Activated CD8-positive, alpha-beta T cell treated with anti-CD3 and anti-CD28 coated beads, Interleukin-2, amount 10 ng/mL, durations not matched to agents 7 days and 5 days (primary cell): ENCODE measurements around the gene STK10. TPM values are rescaled to one million over a fixed set of nuclear protein-coding genes. Genes with fewer than 3 reads are reported as not detected.

Experiments used
- ATAC-seq: fragments of 150-1000 bp; cut with Tn5 transposase; one replicate; pipeline ENCODE4 v1.10.0; 2021; ENCODE audit warnings: moderate library complexity
- CTCF ChIA-PET: fragments of 350-600 bp; sonication (Branson Sonifier 250); formaldehyde crosslinking; loops from one replicate; lab custom pipeline; 2021; ENCODE audit warnings: antibody characterized with exemption; lab: Charles Lee
- POLR2A ChIA-PET: fragments of 350-600 bp; sonication (Branson Sonifier 250); formaldehyde crosslinking; loops from one replicate; lab custom pipeline; 2021; ENCODE audit warnings: antibody characterized with exemption; lab: Charles Lee
- DNase-seq: peaks from one replicate; pipeline ENCODE4 v3.0.0-alpha.2; 2020
- H3K27ac Mint-ChIP-seq: one replicate; pipeline ENCODE4 v1.8.0; 2021; ENCODE audit warnings: mild to moderate bottlenecking, mixed read lengths
- H3K27me3 Mint-ChIP-seq: one replicate; pipeline ENCODE4 v1.8.0; 2021; ENCODE audit warnings: low read depth, mixed read lengths
- H3K36me3 Mint-ChIP-seq: one replicate; pipeline ENCODE4 v1.8.0; 2021; ENCODE audit warnings: low read depth, mixed read lengths
- H3K4me1 Mint-ChIP-seq: one replicate; pipeline ENCODE4 v1.8.0; 2021; ENCODE audit warnings: low read depth, mixed read lengths
- H3K4me3 Mint-ChIP-seq: one replicate; pipeline ENCODE4 v1.8.0; 2021; ENCODE audit warnings: mild to moderate bottlenecking, mixed read lengths
- H3K9me3 Mint-ChIP-seq: one replicate; pipeline ENCODE4 v1.8.0; 2022; ENCODE audit warnings: mixed read lengths; ENCODE audit not compliant: insufficient read depth
- total RNA-seq, 2 experiments: library from RNA; stranded (reverse); gene quantifications; one replicate each; pipeline ENCODE4 v1.2.3, GENCODE V29; 2021

Gene STK10
- total RNA-seq, 2 experiments from 2014 or later: 294 to 299 TPM

- H3K4me3 Mint-ChIP-seq: peak overlapping the region; percentile 100
- CTCF ChIA-PET: interaction anchor here (0.9 to 7.6 kb wide), 23 partner anchors 8 to 275 kb away, joined by 3 to 182 read pairs (median 8); partner anchors contain the start of genes FBXW11 and UBTD2
Observed at GRCh38 chr5:172187118-172188032, 649 bp downstream of the STK10 start.

GRCh38 chr5:172186114-172186695 is 1.8 kb downstream of the STK10 start:
- ChIA-PET CTCF (interaction anchor here (0.9 to 7.6 kb wide), 15 partner anchors 7 to 274 kb away, joined by 3 to 182 read pairs (median 8); partner anchors contain the start of genes FBXW11 and UBTD2), POLR2A (interaction anchor here (0.6 to 7.8 kb wide), 10 partner anchors 7 to 274 kb away, joined by 3 to 307 read pairs (median 6); partner anchors contain the start of gene FBXW11)
- no peak for ATAC-seq
- DNase-seq: no peak
- Mint-ChIP-seq H3K4me1 (peaks cover 47% of the 10 kb centered on the region), H3K4me3 (peak overlapping the region; percentile 100), H3K27me3 (no peaks in the 10 kb centered on the region), H3K36me3 (peaks cover 61% of the 10 kb centered on the region), H3K27ac (peak overlapping the region; percentile 96), H3K9me3 (no peaks in the 10 kb centered on the region)

More at GRCh38 chr5:172187118-172188032, 649 bp downstream of the STK10 start:
- Mint-ChIP-seq H3K27me3 (no peaks in the 10 kb centered on the region), H3K27ac (peak overlapping the region; percentile 96), H3K36me3 (peaks cover 52% of the 10 kb centered on the region), H3K4me1 (peaks cover 39% of the 10 kb centered on the region), H3K9me3 (no peaks in the 10 kb centered on the region)
- POLR2A ChIA-PET: interaction anchor here (0.9 to 7.8 kb wide), 12 partner anchors 8 to 180 kb away, joined by 3 to 307 read pairs (median 6); partner anchors contain the start of gene FBXW11
- ATAC-seq: peak; percentile 39
- peak; percentile 78 for DNase-seq

GRCh38 chr5:172185096-172185461 is 2.9 kb downstream of the STK10 start:
- ChIA-PET CTCF (interaction anchor here (0.9 to 7.6 kb wide), 8 partner anchors 10 to 118 kb away, joined by 3 to 182 read pairs (median 6); partner anchors contain the start of gene UBTD2), POLR2A (interaction anchor here (0.7 to 7.8 kb wide), 5 partner anchors 11 to 273 kb away, joined by 3 to 307 read pairs (median 6); no protein-coding TSS in a partner anchor)
- H3K27me3 Mint-ChIP-seq: no peaks in the 10 kb centered on the region
- H3K4me1 Mint-ChIP-seq: peaks cover 57% of the 10 kb centered on the region
- peaks cover 70% of the 10 kb centered on the region for H3K36me3 Mint-ChIP-seq
- DNase-seq (no peak), ATAC-seq (no peak)
- H3K9me3 Mint-ChIP-seq: no peaks in the 10 kb centered on the region
- H3K27ac Mint-ChIP-seq: peak overlapping the region; percentile 96
- peak overlapping the region; percentile 100 for H3K4me3 Mint-ChIP-seq

GRCh38 chr5:172183881-172184280 is 4.1 kb downstream of the STK10 start:
- CTCF ChIA-PET: interaction anchor here (1.2 to 7.6 kb wide), 3 partner anchors 9 to 272 kb away, joined by 3 to 182 read pairs (median 6); no protein-coding TSS in a partner anchor
- no peaks in the 10 kb centered on the region for H3K27me3 Mint-ChIP-seq
- DNase-seq (no peak), ATAC-seq (no peak)
- H3K27ac Mint-ChIP-seq: peak overlapping the region; percentile 96
- POLR2A ChIA-PET: interaction anchor here (1.6 to 7.8 kb wide), 3 partner anchors 9 to 70 kb away, joined by 4 to 307 read pairs (median 102); no protein-coding TSS in a partner anchor
- no peaks in the 10 kb centered on the region for H3K9me3 Mint-ChIP-seq
- peaks cover 78% of the 10 kb centered on the region for H3K36me3 Mint-ChIP-seq
- H3K4me3 Mint-ChIP-seq: peak overlapping the region; percentile 100
- H3K4me1 Mint-ChIP-seq: peaks cover 62% of the 10 kb centered on the region

- Mint-ChIP-seq H3K27ac (peak overlapping the region; percentile 96), H3K9me3 (no peaks in the 10 kb centered on the region), H3K4me1 (peaks cover 76% of the 10 kb centered on the region), H3K36me3 (peaks cover 90% of the 10 kb centered on the region), H3K4me3 (peak overlapping the region; percentile 22), H3K27me3 (no peaks in the 10 kb centered on the region)
- no peak for ATAC-seq
- no peak for DNase-seq
- POLR2A ChIA-PET: interaction anchor here (0.9 to 7.8 kb wide), 3 partner anchors 8 to 140 kb away, joined by 4 to 307 read pairs (median 102); no protein-coding TSS in a partner anchor
- CTCF ChIA-PET: interaction anchor here (0.9 kb wide), 1 partner anchor 9 kb away, joined by 3 read pairs; no protein-coding TSS in a partner anchor
Observed at GRCh38 chr5:172182291-172182690, 5.7 kb downstream of the STK10 start.

GRCh38 chr5:172180936-172181335 is 7.1 kb downstream of the STK10 start:
- Mint-ChIP-seq H3K36me3 (peaks cover 90% of the 10 kb centered on the region), H3K4me3 (peak overlapping the region; percentile 85), H3K9me3 (no peaks in the 10 kb centered on the region), H3K27me3 (no peaks in the 10 kb centered on the region), H3K4me1 (peaks cover 89% of the 10 kb centered on the region), H3K27ac (peak overlapping the region; percentile 98)
- POLR2A ChIA-PET: interaction anchor here (0.6 to 4.0 kb wide), 4 partner anchors 66 to 782 kb away, joined by 3 to 25 read pairs (median 10); partner anchors contain the start of gene FBXW11
- no peak for ATAC-seq
- CTCF ChIA-PET: interaction anchor here (0.6 to 3.0 kb wide), 3 partner anchors 17 to 69 kb away, joined by 3 to 16 read pairs (median 4); no protein-coding TSS in a partner anchor
- DNase-seq: peak; percentile 50

- POLR2A ChIA-PET: interaction anchor here (0.6 to 4.0 kb wide), 11 partner anchors 9 to 112 kb away, joined by 3 to 36 read pairs (median 4); partner anchors contain the start of gene STK10
- DNase-seq: peak; percentile 76
- no peaks in the 10 kb centered on the region for H3K9me3 Mint-ChIP-seq
Observed at GRCh38 chr5:172178991-172179989, 8.7 kb downstream of the STK10 start.

GRCh38 chr5:172178301-172178987 is 9.6 kb downstream of the STK10 start:
- ATAC-seq (no peak), DNase-seq (peak; percentile 62)
- H3K4me1 Mint-ChIP-seq: peaks cover 92% of the 10 kb centered on the region
- peaks cover 90% of the 10 kb centered on the region for H3K36me3 Mint-ChIP-seq
- no peaks in the 10 kb centered on the region for H3K9me3 Mint-ChIP-seq
- no peaks in the 10 kb centered on the region for H3K27me3 Mint-ChIP-seq
- ChIA-PET CTCF (interaction anchor here (1.0 to 3.2 kb wide), 9 partner anchors 9 to 115 kb away, joined by 3 to 38 read pairs (median 4); partner anchors contain the start of gene STK10), POLR2A (interaction anchor here (0.6 to 4.0 kb wide), 9 partner anchors 9 to 105 kb away, joined by 3 to 36 read pairs (median 4); partner anchors contain the start of gene STK10)
- H3K4me3 Mint-ChIP-seq: peak overlapping the region; percentile 85
- H3K27ac Mint-ChIP-seq: peak overlapping the region; percentile 98

More at GRCh38 chr5:172178991-172179989, 8.7 kb downstream of the STK10 start:
- Mint-ChIP-seq H3K36me3 (peaks cover 90% of the 10 kb centered on the region), H3K4me1 (peaks cover 92% of the 10 kb centered on the region), H3K4me3 (peak overlapping the region; percentile 85), H3K27ac (peak overlapping the region; percentile 98), H3K27me3 (no peaks in the 10 kb centered on the region)
- CTCF ChIA-PET: interaction anchor here (1.0 to 3.2 kb wide), 10 partner anchors 9 to 114 kb away, joined by 3 to 38 read pairs (median 4); partner anchors contain the start of gene STK10
- peak; percentile 25 for ATAC-seq

GRCh38 chr5:172177176-172177575 is 10.8 kb downstream of the STK10 start:
- peak overlapping the region; percentile 98 for H3K27ac Mint-ChIP-seq
- peak overlapping the region; percentile 85 for H3K4me3 Mint-ChIP-seq

More at GRCh38 chr5:172177176-172177575, 10.8 kb downstream of the STK10 start:
- ATAC-seq: no peak
- Mint-ChIP-seq H3K27me3 (no peaks in the 10 kb centered on the region), H3K36me3 (peaks cover 86% of the 10 kb centered on the region), H3K4me1 (peaks cover 92% of the 10 kb centered on the region), H3K9me3 (no peaks in the 10 kb centered on the region)
- no peak for DNase-seq
- CTCF ChIA-PET: interaction anchor here (5.5 kb wide), 1 partner anchor 10 kb away, joined by 182 read pairs; the partner anchor contains the start of gene STK10
- POLR2A ChIA-PET: interaction anchor here (4.3 to 5.9 kb wide), 2 partner anchors 9 to 13 kb away, joined by 25 to 307 read pairs; partner anchors contain the start of gene STK10
